Hepatocyte (in vitro differentiated cells): Measurements from ENCODE around the gene PTPRT.

ENCODE experiments used
- CTCF ChIP-seq: fragments of 200-600 bp; sonication (generic); IDR thresholded peaks from 2 replicates; pipeline ENCODE4 v1.5.1; 2016; ENCODE audit warnings: antibody characterized with exemption, mild to moderate bottlenecking; ENCODE audit not compliant: poor library complexity
- EZH2phosphoT487 ChIP-seq: fragments of 200-600 bp; sonication (generic); IDR thresholded peaks from one replicate; pipeline ENCODE4 v1.6.1; 2018; ENCODE audit warnings: antibody characterized with exemption, mild to moderate bottlenecking, low read depth, moderate library complexity; ENCODE audit not compliant: unreplicated experiment, severe bottlenecking

- TF ChIP-seq CTCF = no peak
- no peak for TF ChIP-seq EZH2phosphoT487
Observed at GRCh38 chr20:42161228-42161829, 1028.4 kb downstream of the PTPRT start.
